ENCODE data around the gene SERPINB7. TPM values are rescaled to one million over a fixed set of nuclear protein-coding genes. Genes with fewer than 3 reads are reported as not detected.

The SERPINB7 gene
- total and polyA plus RNA-seq, 2 of the 8 experiments (the other 6 are each of a cell fraction or from before 2014, with no cell fraction given) = not detected

GRCh38 chr18:63831080-63831788, 56.0 kb downstream of the SERPINB7 start:
- Histone ChIP-seq H3K4me1 (replicated peaks in 1 of 4; ENCODE audit: control insufficient read depth in 3 of 4, insufficient read depth in 4 of 4, low read length in 3 of 4) (no peaks in the 10 kb centered on the region), H3K23ac (ENCODE audit: insufficient read length) (no peak overlapping the region), H3K18ac (ENCODE audit: extremely low read depth, low read length) (no peak overlapping the region), H2BK5ac (ENCODE audit: low read depth, low read length) (no peak overlapping the region), H2AK5ac (ENCODE audit: low read depth, low read length) (peak overlapping the region; percentile 67; the same call in 1 of the 2 replicates), H3K27me3 (replicated peaks in 1 of 4; ENCODE audit: control insufficient read depth in 3 of 4, extremely low read depth in 1 of 4, insufficient read depth in 3 of 4, low read length in 3 of 4) (no peaks in the 10 kb centered on the region), H3K56ac (replicated peaks; ENCODE audit: insufficient read length, low read depth, low read length) (no peak overlapping the region), H3K4me2 (ENCODE audit: insufficient read depth in 1 of 2, low read depth in 2 of 2, low read length in 2 of 2) (no peak overlapping the region), H3K27ac (ENCODE audit: low read depth, low read length) (no peak overlapping the region), H3K79me1 (ENCODE audit: low read depth, low read length) (no peaks in the 10 kb centered on the region), H2BK20ac (ENCODE audit: low read length) (no peak overlapping the region), H2AFZ (ENCODE audit: low read length) (peak overlapping the region; percentile 50; the same call in 1 of the 2 replicates), H4K8ac (ENCODE audit: extremely low read depth, insufficient read depth, low read length) (no peak overlapping the region), H3K4ac (replicated peaks; ENCODE audit: insufficient read length, low read depth, low read length) (no peak overlapping the region), H2BK15ac (ENCODE audit: low read length) (no peak overlapping the region), H3K9me3 (ENCODE audit: insufficient read depth in 2 of 2, low read depth in 1 of 2, low read length in 1 of 2) (no peaks in the 10 kb centered on the region), H3K23me2 (ENCODE audit: low read depth, low read length) (no peaks in the 10 kb centered on the region), H3K4me3 (ENCODE audit: extremely low read depth in 1 of 4, insufficient read depth in 2 of 4, low read depth in 3 of 4, low read length in 4 of 4) (no peak overlapping the region), H3K9ac (replicated peaks in 1 of 4; ENCODE audit: extremely low read depth in 1 of 4, low read depth in 3 of 4, low read length in 3 of 4) (no peak overlapping the region), H4K20me1 (replicated peaks in 1 of 2; ENCODE audit: control insufficient read depth in 1 of 2, insufficient read depth in 2 of 2, low read length in 2 of 2) (no peaks in the 10 kb centered on the region), H3K79me2 (ENCODE audit: control insufficient read depth in 1 of 2, insufficient read depth in 2 of 2, low read length in 2 of 2) (no peaks in the 10 kb centered on the region), H4K91ac (replicated peaks; ENCODE audit: insufficient read length, low read length) (no peak overlapping the region), H3K36me3 (ENCODE audit: control insufficient read depth in 2 of 4, insufficient read depth in 4 of 4, low read length in 3 of 4) (no peaks in the 10 kb centered on the region), H2BK120ac (replicated peaks; ENCODE audit: low read depth, low read length) (no peak overlapping the region), H4K5ac (ENCODE audit: insufficient read length, low read depth, low read length) (no peak overlapping the region), H2BK12ac (ENCODE audit: low read depth, low read length) (no peak overlapping the region), H3K14ac (ENCODE audit: insufficient read length) (no peak overlapping the region)
- 87% methylated on average over 6 of the region's 6 CpGs; no CpG with 5 or more reads in 1 of the 2 experiments for WGBS, 2 experiments (ENCODE audit: extremely low coverage in 1 of 2, insufficient coverage in 1 of 2, insufficient read length in 1 of 2, insufficient replicate concordance in 2 of 2, low coverage in 1 of 2, low lambda C conversion rate in 2 of 2, missing lambda C conversion rate in 1 of 2)
- ChIA-PET POLR2A (ENCODE audit: partially characterized antibody) (no interaction called here), CTCF (ENCODE audit: partially characterized antibody) (interaction anchor here (0.6 to 2.5 kb wide), 8 partner anchors 12 to 344 kb away, joined by 3 to 8 read pairs (median 4); no protein-coding TSS in a partner anchor)
- DNase-seq (ENCODE audit: low read depth in 1 of 2, low spot score in 2 of 2) = no peak
- no peak for FAIRE-seq
- TF ChIP-seq SIRT6 (IDR thresholded peaks at IDR 0.05; ENCODE audit: low read length) (no peak), SIX5 (IDR thresholded peaks at IDR 0.05; ENCODE audit: low read depth, low read length) (no peak), BACH1 (IDR thresholded peaks at IDR 0.05; ENCODE audit: low read length) (no peak)

All from H1 (cell line).